Urinary bladder (tissue), 4 donors: ENCODE measurements around the gene DGKG. TPM values are rescaled to one million over a fixed set of nuclear protein-coding genes. Genes with fewer than 3 reads are reported as not detected.

Experiments used
- DNase-seq: peaks from one replicate; pipeline ENCODE4 v3.0.0-alpha.2; 2015; ENCODE audit errors: extremely low spot score
- H3K27ac ChIP-seq: one replicate; pipeline ENCODE4 v1.5.1; 2013; ENCODE audit warnings: low read depth, mild to moderate bottlenecking, moderate library complexity
- H3K36me3 ChIP-seq: one replicate; pipeline ENCODE4 v1.6.1; 2013; ENCODE audit warnings: mild to moderate bottlenecking, moderate library complexity; ENCODE audit not compliant: insufficient read depth
- H3K4me1 ChIP-seq: one replicate; pipeline ENCODE4 v1.6.1; 2013; ENCODE audit warnings: mild to moderate bottlenecking, moderate library complexity; ENCODE audit not compliant: insufficient read depth
- H3K4me3 ChIP-seq: one replicate; pipeline ENCODE4 v1.5.1; 2013; ENCODE audit warnings: low read depth, low read length
- whole genome bisulfite sequencing: extraction: QIAGEN DNeasy Blood & Tissue Kit; methylation state at CpG from one replicate; pipeline ENCODE4 v1.1.7; 2013; 5-methylcytosine and 5-hydroxymethylcytosine counted together
- polyA plus RNA-seq: library from polyadenylated mRNA; stranded (reverse); fragments of 200-250 nt; gene quantifications from one replicate; pipeline ENCODE4 v1.2.3, GENCODE V29; 2013
- total RNA-seq: library from RNA; depleted of rRNA; stranded (reverse); fragments of >200 nt; gene quantifications from one replicate; pipeline ENCODE4 v1.2.3, GENCODE V29; 2014
- donor health status: healthy with polysubstance abuse.
- donor health status: healthy.

Gene DGKG
- total and polyA plus RNA-seq, 2 donors: 4.2 to 9.3 TPM

DNA sequence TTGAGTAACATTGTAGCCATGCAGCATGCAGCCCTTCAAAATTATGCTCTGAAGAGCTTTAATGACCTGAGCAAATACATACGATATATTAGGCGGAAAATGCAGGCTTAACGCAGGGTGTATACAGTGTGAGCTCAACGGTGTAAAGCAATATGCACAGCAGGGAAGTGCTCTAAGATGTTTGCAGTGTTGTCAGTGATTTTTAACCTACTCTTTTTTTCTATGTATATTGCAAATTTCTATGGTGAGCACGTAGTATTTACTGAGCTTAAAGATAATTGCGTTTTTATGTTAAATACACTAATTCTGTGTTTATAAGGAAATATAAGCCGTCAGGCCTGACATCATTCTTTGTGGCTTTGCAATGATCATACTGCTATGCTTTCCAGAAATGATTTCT, 42.1 kb downstream of the DGKG start:
- WGBS: 76% methylated on average over 7 of the region's 7 CpGs
- Histone ChIP-seq H3K27ac (no peak overlapping the region), H3K4me1 (no peaks in the 10 kb centered on the region), H3K36me3 (no peaks in the 10 kb centered on the region), H3K4me3 (no peak overlapping the region)
- no peak for DNase-seq

DNA sequence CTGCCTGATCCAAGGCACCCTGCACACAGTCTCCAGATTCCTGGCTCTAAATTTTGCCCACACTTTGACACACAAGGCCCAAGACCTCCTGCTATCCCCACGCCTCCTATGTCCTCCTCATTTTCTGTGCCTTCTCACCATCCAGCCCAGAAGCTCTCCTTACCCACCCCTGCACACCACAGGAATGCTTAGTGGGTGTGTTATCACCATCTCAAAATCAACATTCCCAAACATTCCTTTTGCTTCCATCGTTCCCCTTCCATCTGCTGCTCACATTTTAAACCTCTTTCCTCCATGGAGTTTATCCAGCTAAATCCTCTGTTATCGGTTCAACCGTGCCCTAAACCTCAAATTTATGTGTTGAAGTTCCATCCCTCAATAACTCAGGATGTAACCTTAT, 43.9 kb downstream of the DGKG start:
- no peak overlapping the region for H3K4me3 ChIP-seq
- no peak overlapping the region for H3K27ac ChIP-seq
- DNase-seq: no peak
- H3K36me3 ChIP-seq: no peaks in the 10 kb centered on the region
- H3K4me1 ChIP-seq: no peaks in the 10 kb centered on the region
- WGBS: 50% methylated on average over 4 of the region's 4 CpGs

DNA sequence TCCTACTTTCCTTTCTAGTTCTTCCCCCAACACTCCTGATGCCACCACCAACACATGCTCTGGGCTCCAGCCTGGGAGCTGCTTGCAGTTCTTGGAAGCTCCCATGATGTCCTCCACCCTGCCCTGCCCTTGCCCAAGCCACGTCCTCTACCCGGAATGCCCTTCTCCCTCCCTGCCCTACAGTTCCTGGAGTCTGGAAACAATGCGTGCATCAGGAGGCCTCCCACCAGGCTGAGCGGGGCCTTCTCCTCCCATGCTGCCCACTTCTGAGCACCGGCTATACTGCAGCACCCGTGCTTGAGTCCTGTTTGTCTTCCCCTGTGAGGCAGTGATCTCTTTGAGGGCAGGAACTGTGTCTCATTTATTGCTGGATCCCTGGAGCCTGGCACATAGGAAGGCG, 44.6 kb downstream of the DGKG start:
- H3K36me3 ChIP-seq: no peaks in the 10 kb centered on the region
- H3K27ac ChIP-seq: no peak overlapping the region
- no peaks in the 10 kb centered on the region for H3K4me1 ChIP-seq
- whole genome bisulfite sequencing: 89% methylated on average over 7 of the region's 7 CpGs
- DNase-seq: no peak
- no peak overlapping the region for H3K4me3 ChIP-seq

DNA sequence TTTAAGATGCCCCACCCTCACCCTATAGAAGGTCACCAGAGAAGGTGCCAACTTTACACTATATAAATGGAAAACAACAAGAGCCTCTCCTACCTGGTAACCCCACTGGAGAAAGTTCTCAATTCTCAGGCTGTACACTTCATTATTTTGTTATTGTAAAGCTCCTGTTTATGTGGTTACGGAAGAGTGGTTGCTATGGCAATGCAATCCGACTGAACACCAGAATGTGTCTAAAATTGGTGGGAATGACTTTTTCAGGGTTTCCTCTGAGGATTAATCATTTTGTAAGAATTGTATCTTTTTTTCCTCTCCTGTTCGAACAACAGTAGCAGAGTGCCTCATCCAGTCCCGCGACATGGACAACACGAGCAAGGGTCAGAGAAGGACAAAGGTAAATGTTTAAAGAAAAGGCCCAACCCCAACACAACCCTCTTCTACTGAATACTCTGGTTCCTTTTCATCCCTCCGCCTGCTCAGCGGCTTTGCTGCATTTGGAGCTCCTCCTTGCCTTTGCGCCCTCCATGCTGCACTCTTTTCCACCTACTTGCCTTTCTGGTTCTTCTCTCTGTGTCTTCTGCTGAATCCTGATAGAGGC, 45.3 kb downstream of the DGKG start:
- WGBS: 88% methylated on average over 9 of the region's 9 CpGs
- Histone ChIP-seq H3K4me1 (no peaks in the 10 kb centered on the region), H3K27ac (no peak overlapping the region), H3K4me3 (no peak overlapping the region), H3K36me3 (no peaks in the 10 kb centered on the region)
- no peak for DNase-seq

DNA sequence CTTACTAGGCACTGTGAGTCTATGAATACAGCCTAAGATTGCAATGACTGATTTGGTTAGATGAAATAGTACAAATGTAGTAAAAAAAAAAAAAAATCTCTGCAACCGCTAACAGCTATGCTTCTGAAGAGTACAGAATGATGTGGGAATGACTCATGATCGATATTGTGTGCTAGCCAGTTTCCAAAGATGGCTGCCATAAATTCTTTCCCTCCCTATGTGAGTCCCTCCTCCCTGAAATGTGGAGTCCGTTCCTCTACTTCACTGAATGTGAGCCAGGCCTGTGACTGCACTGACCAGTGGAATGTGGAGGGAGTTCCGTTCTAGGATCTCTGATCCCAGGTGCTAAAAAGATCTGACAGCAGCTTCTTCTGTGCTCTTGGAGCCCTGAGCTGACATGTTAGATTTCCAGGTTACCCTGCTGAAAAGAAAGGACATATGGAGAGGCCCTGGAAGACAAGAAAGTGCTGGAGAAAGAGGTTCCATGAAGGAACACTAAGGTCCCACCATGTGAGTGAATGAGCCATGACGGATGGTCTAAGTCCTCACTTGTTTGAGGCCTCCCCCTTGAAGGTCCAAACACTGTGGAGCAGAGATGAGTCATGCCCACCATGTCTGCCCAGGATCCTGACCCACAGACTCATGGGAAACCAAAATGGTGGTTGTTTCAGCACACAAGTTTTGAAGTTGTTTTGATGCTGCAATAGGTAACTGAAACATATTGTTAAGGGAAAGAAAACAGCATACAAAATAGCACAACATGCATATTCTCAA, 46.3 kb downstream of the DGKG start:
- Histone ChIP-seq H3K4me1 (no peaks in the 10 kb centered on the region), H3K36me3 (no peaks in the 10 kb centered on the region), H3K27ac (no peak overlapping the region), H3K4me3 (no peak overlapping the region)
- 86% methylated on average over 5 of the region's 5 CpGs for WGBS
- DNase-seq: no peak

DNA sequence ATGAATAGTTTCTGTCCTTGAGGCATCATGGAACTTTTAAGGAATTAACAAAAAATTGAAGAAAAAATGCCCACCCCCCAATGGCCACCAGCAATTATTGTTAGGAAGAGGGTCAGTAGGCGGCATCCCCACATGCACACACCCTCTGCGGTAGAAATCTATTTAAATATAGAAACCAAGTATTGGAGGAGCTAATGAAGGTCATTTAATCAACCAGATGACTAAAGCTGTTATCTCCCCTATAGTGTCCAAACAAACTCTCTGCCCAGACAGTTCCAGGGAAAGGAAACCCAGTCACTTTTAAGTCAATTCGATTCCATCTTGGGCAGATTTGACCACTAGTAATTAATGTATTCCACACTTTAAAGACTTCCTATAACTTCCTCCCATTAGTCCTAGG, 47.1 kb downstream of the DGKG start:
- H3K4me1 ChIP-seq: no peaks in the 10 kb centered on the region
- no peak overlapping the region for H3K27ac ChIP-seq
- DNase-seq: no peak
- H3K36me3 ChIP-seq: no peaks in the 10 kb centered on the region
- no peak overlapping the region for H3K4me3 ChIP-seq
- 88% methylated on average over 3 of the region's 3 CpGs for WGBS

DNA sequence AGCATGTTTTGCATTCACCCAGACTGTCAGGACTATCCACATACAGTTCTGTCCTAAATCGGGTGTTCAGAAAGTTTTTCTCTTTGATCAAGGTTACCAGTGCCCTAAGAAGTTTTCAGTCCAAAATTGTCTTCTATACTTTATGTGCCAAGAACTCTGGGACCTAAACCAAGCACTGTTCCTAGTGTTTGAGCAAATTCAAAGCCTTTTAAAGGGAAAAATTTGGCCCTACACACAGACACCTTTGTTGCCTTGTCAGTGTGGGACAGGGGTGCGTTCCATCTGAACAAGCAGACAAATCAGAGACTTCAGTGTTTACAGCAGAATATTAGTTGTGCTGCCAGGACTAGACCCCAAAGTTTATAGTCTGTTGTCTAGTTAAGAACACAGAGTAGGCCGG, 50.6 kb downstream of the DGKG start:
- no peaks in the 10 kb centered on the region for H3K4me1 ChIP-seq
- WGBS: 87% methylated on average over 3 of the region's 3 CpGs
- H3K36me3 ChIP-seq: no peaks in the 10 kb centered on the region
- H3K27ac ChIP-seq: no peak overlapping the region
- no peak overlapping the region for H3K4me3 ChIP-seq
- DNase-seq: no peak

DNA sequence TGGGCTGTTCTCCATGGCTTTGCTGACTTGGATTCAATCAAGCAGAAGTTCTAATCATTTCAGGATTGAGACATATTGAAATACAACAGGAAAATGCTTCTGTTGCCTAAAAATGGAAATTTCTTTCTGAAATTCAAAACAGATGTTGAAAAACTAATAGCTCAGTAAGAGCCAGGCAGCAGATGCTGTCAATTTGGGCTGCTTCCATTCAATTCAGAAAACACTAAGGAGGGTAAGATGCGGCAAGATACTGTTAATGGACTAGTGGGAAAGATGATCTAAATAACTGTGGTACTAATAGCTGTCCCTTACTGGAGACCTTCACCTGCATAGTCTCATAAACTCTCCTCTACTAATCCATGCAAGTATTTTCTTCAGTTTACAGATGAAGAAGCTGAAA, 53.5 kb downstream of the DGKG start:
- Histone ChIP-seq H3K36me3 (no peaks in the 10 kb centered on the region), H3K4me1 (no peaks in the 10 kb centered on the region), H3K4me3 (no peak overlapping the region), H3K27ac (no peak overlapping the region)
- WGBS: 87% methylated on average over 1 of the region's 1 CpG
- no peak for DNase-seq

DNA sequence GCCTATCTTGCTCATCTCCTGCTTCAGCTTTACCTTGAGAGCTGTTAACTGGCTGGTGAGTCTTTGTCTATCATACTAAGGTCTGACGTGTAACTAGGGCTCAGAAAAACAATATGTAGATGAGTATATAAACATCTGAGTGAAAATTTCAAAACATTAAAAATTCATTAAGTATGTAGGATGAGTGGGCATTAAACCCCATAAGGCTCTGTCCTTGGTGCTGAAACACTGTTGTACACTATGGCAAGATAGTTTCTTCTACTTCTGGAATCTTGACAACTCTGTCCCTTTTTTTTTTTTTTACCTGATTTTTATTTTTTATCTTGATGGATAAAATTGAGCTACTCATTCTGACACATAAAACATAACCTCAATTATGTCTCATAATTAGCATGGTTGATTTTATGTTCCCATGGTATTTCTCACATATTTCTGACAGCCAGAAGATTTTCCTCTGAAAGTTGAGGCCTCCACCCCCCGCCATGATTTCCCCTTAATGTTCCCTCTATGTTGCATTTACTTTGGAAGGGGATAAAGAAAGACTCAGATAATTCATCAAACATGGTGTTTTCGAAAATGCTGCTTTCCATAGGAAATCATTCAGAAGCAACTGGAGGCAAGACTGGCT, 54.3 kb downstream of the DGKG start:
- H3K4me1 ChIP-seq: no peaks in the 10 kb centered on the region
- no peak overlapping the region for H3K27ac ChIP-seq
- H3K4me3 ChIP-seq: no peak overlapping the region
- WGBS: 63% methylated on average over 3 of the region's 3 CpGs
- peak; percentile 23 for DNase-seq
- no peaks in the 10 kb centered on the region for H3K36me3 ChIP-seq

DNA sequence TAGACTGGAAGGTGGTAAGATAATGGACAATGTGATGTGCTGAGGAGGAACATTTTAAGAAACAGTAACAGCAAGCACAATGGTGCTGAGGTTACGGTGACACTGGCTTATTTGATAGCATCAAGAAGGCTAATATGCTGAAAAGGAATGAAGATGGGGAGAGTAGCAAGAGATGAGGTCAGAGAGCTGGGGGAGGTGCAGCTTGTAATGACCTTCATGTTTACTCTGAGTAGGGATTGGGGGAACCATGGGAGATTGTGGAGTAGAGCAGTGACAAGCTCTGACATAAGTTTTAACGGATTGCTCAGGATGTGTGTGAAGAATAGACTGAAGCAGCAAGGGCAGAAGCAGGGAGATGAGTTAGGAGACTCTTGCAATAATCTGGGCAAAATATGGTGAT, 56.7 kb downstream of the DGKG start:
- H3K4me1 ChIP-seq: no peaks in the 10 kb centered on the region
- WGBS: 79% methylated on average over 2 of the region's 2 CpGs
- H3K36me3 ChIP-seq: no peaks in the 10 kb centered on the region
- H3K27ac ChIP-seq: no peak overlapping the region
- H3K4me3 ChIP-seq: no peak overlapping the region
- DNase-seq: no peak

DNA sequence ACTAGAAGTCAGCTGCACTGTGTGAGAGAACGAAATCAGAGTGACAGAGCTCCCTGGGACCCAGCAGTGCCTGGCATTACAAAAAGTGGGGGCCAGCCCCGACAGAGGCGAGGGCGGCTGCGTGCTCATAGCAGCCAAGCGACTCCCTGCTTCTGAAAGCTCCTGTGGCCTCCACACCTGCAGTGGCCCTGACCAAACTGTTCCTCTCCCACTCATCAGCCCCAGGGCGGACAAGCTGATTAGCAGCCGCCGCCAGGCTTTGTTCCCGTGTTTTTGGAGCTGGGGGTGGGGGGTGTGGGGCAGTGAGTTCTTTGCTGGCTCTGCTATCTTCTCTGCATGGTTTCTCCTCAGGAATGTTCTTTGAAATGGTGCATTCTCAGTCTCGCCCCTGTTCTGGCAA, 58.1 kb downstream of the DGKG start:
- no peak overlapping the region for H3K27ac ChIP-seq
- no peak for DNase-seq
- H3K36me3 ChIP-seq: no peaks in the 10 kb centered on the region
- no peaks in the 10 kb centered on the region for H3K4me1 ChIP-seq
- H3K4me3 ChIP-seq: no peak overlapping the region
- 48% methylated on average over 11 of the region's 11 CpGs for WGBS

DNA sequence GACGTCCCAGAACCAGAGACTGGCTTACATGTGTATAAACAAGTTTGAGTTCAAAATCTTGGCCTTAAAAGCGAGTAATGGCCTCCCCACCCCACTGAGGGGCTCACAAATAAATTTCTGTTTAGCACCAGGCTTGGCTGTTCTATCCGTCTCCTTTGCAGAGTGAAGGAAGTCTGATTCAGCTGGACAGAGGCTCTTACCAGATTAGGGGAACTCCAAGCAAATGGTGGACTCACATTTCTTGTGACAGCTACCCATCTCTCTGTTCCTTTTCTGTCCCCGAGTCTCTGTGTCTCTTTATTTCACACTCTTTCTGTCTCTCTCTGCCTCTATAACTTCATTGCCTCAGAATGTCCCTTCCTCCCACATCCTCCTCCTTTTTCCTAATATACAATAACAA, 62.7 kb downstream of the DGKG start:
- Histone ChIP-seq H3K27ac (no peak overlapping the region), H3K4me1 (no peaks in the 10 kb centered on the region), H3K4me3 (no peak overlapping the region), H3K36me3 (no peaks in the 10 kb centered on the region)
- WGBS: 51% methylated on average over 4 of the region's 4 CpGs
- no peak for DNase-seq

DNA sequence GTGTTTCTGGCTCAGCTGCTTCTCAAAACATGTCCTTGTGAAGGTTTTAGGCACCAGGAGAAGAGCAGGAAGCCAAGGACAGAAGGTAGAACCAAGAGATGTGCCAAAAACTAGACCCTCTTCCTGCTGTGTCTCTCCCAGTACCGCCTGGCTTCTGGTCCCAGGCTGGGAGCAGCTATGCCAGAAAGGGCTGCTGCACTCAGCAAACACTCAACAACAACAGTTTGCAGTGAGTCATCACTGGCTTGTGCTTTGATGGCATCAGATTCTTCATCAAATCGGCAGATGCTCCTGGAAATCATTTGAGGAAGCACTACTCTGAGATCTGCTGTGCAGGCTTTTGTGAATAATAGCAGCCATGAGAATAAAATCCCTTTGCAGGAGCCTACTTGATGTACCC, 63.2 kb downstream of the DGKG start:
- Histone ChIP-seq H3K4me1 (no peaks in the 10 kb centered on the region), H3K4me3 (no peak overlapping the region), H3K27ac (no peak overlapping the region), H3K36me3 (no peaks in the 10 kb centered on the region)
- no peak for DNase-seq
- 50% methylated on average over 2 of the region's 2 CpGs for WGBS

DNA sequence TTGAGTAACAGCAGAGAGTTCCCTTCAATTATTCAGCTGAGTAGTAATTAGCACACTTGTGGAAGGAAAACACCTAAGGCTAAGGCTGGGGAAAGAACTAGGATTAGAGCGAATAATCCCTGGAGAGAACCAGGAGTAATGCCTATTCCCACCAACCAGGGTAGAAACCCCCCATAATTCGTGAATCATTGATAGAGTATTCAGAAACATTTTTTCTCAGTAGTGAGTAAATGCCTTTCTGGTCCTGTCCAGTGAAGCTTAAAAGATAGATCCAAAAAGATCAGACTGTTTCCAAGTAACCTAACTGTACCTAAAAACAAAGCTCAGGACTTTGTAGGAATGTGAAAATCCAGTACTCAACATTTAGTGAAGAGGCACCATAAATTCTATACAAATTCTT, 71.2 kb downstream of the DGKG start:
- 87% methylated on average over 2 of the region's 2 CpGs for WGBS
- no peak overlapping the region for H3K27ac ChIP-seq
- no peaks in the 10 kb centered on the region for H3K4me1 ChIP-seq
- H3K36me3 ChIP-seq: no peaks in the 10 kb centered on the region
- no peak overlapping the region for H3K4me3 ChIP-seq
- DNase-seq: no peak
